WTC11 (cell line): ENCODE measurements around the gene PLCZ1. TPM values are rescaled to one million over a fixed set of nuclear protein-coding genes. Genes with fewer than 3 reads are reported as not detected.

Experiments used
- ATAC-seq: fragments of 200-7000 bp; cut with Tn5 transposase; 2 replicates; pipeline ENCODE4 v1.10.0; 2021; ENCODE audit warnings: mild to moderate bottlenecking, moderate library complexity
- CTCF ChIA-PET: fragments of 300-600 bp; sonication (Branson Sonifier 250); formaldehyde crosslinking; loops from one replicate; lab custom pipeline; 2021; ENCODE audit warnings: antibody characterized with exemption; lab: Charles Lee
- POLR2A ChIA-PET: fragments of 350-600 bp; sonication (Branson Sonifier 250); formaldehyde crosslinking; loops from one replicate; lab custom pipeline; 2021; ENCODE audit warnings: antibody characterized with exemption; lab: Charles Lee
- DNase-seq: peaks from one replicate; pipeline ENCODE4 v3.0.0; 2021; ENCODE audit warnings: low spot score
- H3K27ac Mint-ChIP-seq: 2 replicates; pipeline ENCODE4 v1.8.0; 2021; ENCODE audit warnings: mixed read lengths
- H3K27me3 Mint-ChIP-seq: 2 replicates; pipeline ENCODE4 v1.8.0; 2021; ENCODE audit warnings: low read depth, mild to moderate bottlenecking, moderate library complexity, mixed read lengths
- H3K36me3 Mint-ChIP-seq: 2 replicates; pipeline ENCODE4 v1.8.0; 2021; ENCODE audit warnings: mixed read lengths
- H3K4me1 Mint-ChIP-seq: 2 replicates; pipeline ENCODE4 v1.8.0; 2022; ENCODE audit warnings: mixed read lengths
- H3K4me3 Mint-ChIP-seq: 2 replicates; pipeline ENCODE4 v1.8.0; 2021; ENCODE audit warnings: mild to moderate bottlenecking, moderate library complexity, mixed read lengths
- H3K9me3 Mint-ChIP-seq: 2 replicates; pipeline ENCODE4 v1.8.0; 2021; ENCODE audit warnings: mixed read lengths
- ATF1 ChIP-seq: sonication (generic); formaldehyde crosslinking; IDR thresholded peaks from 2 replicates; pipeline ENCODE4 v1.8.1; 2023; ENCODE audit warnings: mild to moderate bottlenecking, moderate library complexity, missing genetic modification reagents
- CDX4 ChIP-seq: fragments of 250-450 bp; sonication (Bioruptor Pico); IDR thresholded peaks from 2 replicates; pipeline ENCODE4 v1.9.0; 2021; ENCODE audit warnings: moderate library complexity, mild to moderate bottlenecking, inconsistent platforms, borderline replicate concordance
- CREM ChIP-seq: sonication (generic); formaldehyde crosslinking; IDR thresholded peaks from 2 replicates; pipeline ENCODE4 v1.8.1; 2022; ENCODE audit warnings: mild to moderate bottlenecking, missing genetic modification reagents, moderate library complexity
- EMX1 ChIP-seq: fragments of 250-450 bp; sonication (Bioruptor Pico); IDR thresholded peaks from 2 replicates; pipeline ENCODE4 v1.8.0; 2021; ENCODE audit warnings: mild to moderate bottlenecking
- ETV6 ChIP-seq: sonication (generic); formaldehyde crosslinking; IDR thresholded peaks from 2 replicates; pipeline ENCODE4 v1.8.1; 2022; ENCODE audit warnings: mild to moderate bottlenecking, missing genetic modification reagents
- FOXP4 ChIP-seq: sonication (generic); formaldehyde crosslinking; IDR thresholded peaks from 2 replicates; pipeline ENCODE4 v1.8.0; 2022; ENCODE audit warnings: mild to moderate bottlenecking, missing genetic modification reagents
- GRHL2 ChIP-seq: fragments of 250-450 bp; sonication (Bioruptor Pico); IDR thresholded peaks from 2 replicates; pipeline ENCODE4 v1.8.0; 2022; ENCODE audit warnings: mild to moderate bottlenecking, moderate library complexity; ENCODE audit not compliant: insufficient replicate concordance, severe bottlenecking
- HMGA2 ChIP-seq: fragments of 250-450 bp; sonication (Bioruptor Pico); IDR thresholded peaks from 2 replicates; pipeline ENCODE4 v1.4.0; 2021; ENCODE audit warnings: mild to moderate bottlenecking, moderate library complexity
- JUN ChIP-seq: sonication (generic); formaldehyde crosslinking; IDR thresholded peaks from 2 replicates; pipeline ENCODE4 v1.8.0; 2023; ENCODE audit warnings: mild to moderate bottlenecking, missing genetic modification reagents
- NFATC4 ChIP-seq: fragments of 250-450 bp; sonication (Bioruptor Pico); IDR thresholded peaks from 2 replicates; pipeline ENCODE4 v1.9.0; 2021; ENCODE audit warnings: mild to moderate bottlenecking
- NR2C2 ChIP-seq: sonication (generic); formaldehyde crosslinking; IDR thresholded peaks from 2 replicates; pipeline ENCODE4 v1.8.0; 2022; ENCODE audit warnings: mild to moderate bottlenecking, missing genetic modification reagents
- ZNF232 ChIP-seq: sonication (generic); formaldehyde crosslinking; IDR thresholded peaks from 2 replicates; pipeline ENCODE4 v1.8.0; 2022; ENCODE audit warnings: mild to moderate bottlenecking, missing genetic modification reagents
- ZNF281 ChIP-seq: sonication (generic); formaldehyde crosslinking; IDR thresholded peaks from 2 replicates; pipeline ENCODE4 v1.8.0; 2023; ENCODE audit warnings: mild to moderate bottlenecking, missing genetic modification reagents
- ZNF416 ChIP-seq: fragments of 250-450 bp; sonication (Bioruptor Pico); IDR thresholded peaks from 2 replicates; pipeline ENCODE4 v1.9.0; 2021; ENCODE audit warnings: mild to moderate bottlenecking, inconsistent platforms
- ZNF425 ChIP-seq: fragments of 250-450 bp; sonication (Bioruptor Pico); conservative IDR thresholded peaks from 2 replicates; pipeline ENCODE4 v1.9.0; 2021; ENCODE audit warnings: mild to moderate bottlenecking
- ZNF532 ChIP-seq: fragments of 250-450 bp; sonication (Bioruptor Pico); IDR thresholded peaks from 2 replicates; pipeline ENCODE4 v1.9.0; 2021; ENCODE audit warnings: mild to moderate bottlenecking, borderline replicate concordance
- total RNA-seq: library from RNA; stranded (reverse); gene quantifications from 3 replicates; pipeline ENCODE4 v1.2.3, GENCODE V29; 2021

PLCZ1 gene
- total RNA-seq, 1 experiment from 2014 or later, result not detected

GRCh38 chr12:18658829-18659228 is 79.0 kb downstream of the PLCZ1 start (continued):
- TF ChIP-seq CREM (CRISPR knock-in tag) (no peak), ZNF416 (CRISPR knock-in tag) (no peak), ZNF232 (CRISPR knock-in tag) (no peak), NFATC4 (CRISPR knock-in tag) (no peak)

GRCh38 chr12:18658179-18658578 is 79.6 kb downstream of the PLCZ1 start:
- DNase-seq (no peak), ATAC-seq (no peak)
- Mint-ChIP-seq H3K9me3 (peaks cover 6% of the 10 kb centered on the region), H3K36me3 (peaks cover 2% of the 10 kb centered on the region; the same call in 1 of the 2 replicates), H3K4me1 (no peaks in the 10 kb centered on the region; the same call in 1 of the 2 replicates), H3K27me3 (no peaks in the 10 kb centered on the region; the same call in 1 of the 2 replicates), H3K27ac (no peak overlapping the region), H3K4me3 (no peak overlapping the region)
- TF ChIP-seq ZNF425 (CRISPR knock-in tag), result no peak
- TF ChIP-seq NR2C2 (CRISPR knock-in tag), result no peak
- TF ChIP-seq FOXP4 (CRISPR knock-in tag), result no peak
- no peak for TF ChIP-seq CREM (CRISPR knock-in tag)
- TF ChIP-seq ATF1 (CRISPR knock-in tag), result no peak
- TF ChIP-seq JUN (CRISPR knock-in tag), result no peak
- no peak for TF ChIP-seq GRHL2 (CRISPR knock-in tag)
- no peak for TF ChIP-seq ETV6
- no peak for TF ChIP-seq CDX4
- TF ChIP-seq ZNF281 (CRISPR knock-in tag), result no peak
- TF ChIP-seq ZNF532 (CRISPR knock-in tag), result no peak
- no peak for TF ChIP-seq HMGA2 (CRISPR knock-in tag)
- no peak for TF ChIP-seq EMX1 (CRISPR knock-in tag)
- POLR2A ChIA-PET, result interaction anchor here (0.6 kb wide), 1 partner anchor 11 kb away, joined by 3 read pairs; no protein-coding TSS in a partner anchor
- CTCF ChIA-PET, result no interaction called here
